Measurements from ENCODE around the gene GALNT6.

GRCh38 chr12:51372021-51372420 lies 19.2 kb downstream of the GALNT6 start:
- TF ChIP-seq CTCF (IDR thresholded peaks at IDR 0.05) (no peak), ZFX (IDR thresholded peaks at IDR 0.05; ENCODE audit: borderline replicate concordance) (no peak)
